Brain microvascular endothelial cell (primary cell): ENCODE results near the gene BCAR3.

Source experiments
- DNase-seq: peaks from one replicate; pipeline ENCODE4 v3.0.0-alpha.2; 2020
- H3K27ac ChIP-seq: fragments of 250-450 bp; sonication (Bioruptor Pico); 2 replicates; pipeline ENCODE4 v1.5.1; 2020; ENCODE audit warnings: mild to moderate bottlenecking, moderate library complexity
- H3K27me3 ChIP-seq: fragments of 250-450 bp; sonication (Bioruptor Pico); replicated peaks from 2 replicates; pipeline ENCODE4 v1.5.1; 2020; ENCODE audit warnings: mild to moderate bottlenecking
- H3K36me3 ChIP-seq: fragments of 250-450 bp; sonication (Bioruptor Pico); replicated peaks from 2 replicates; pipeline ENCODE4 v1.5.1; 2020; ENCODE audit warnings: mild to moderate bottlenecking
- H3K4me3 ChIP-seq: 2 replicates; pipeline ENCODE4 v1.5.1; 2011; ENCODE audit warnings: low read depth, mild to moderate bottlenecking, control low read depth, low read length, moderate library complexity
- CTCF ChIP-seq: IDR thresholded peaks from 2 replicates; pipeline ENCODE4 v1.5.1; 2011; ENCODE audit warnings: low read depth, mild to moderate bottlenecking, moderate library complexity, low read length, control low read depth, inconsistent platforms; ENCODE audit errors: missing control alignments
- in situ Hi-C: cut with HindIII; loops from 2 replicates; pipeline ENCODE4 v1.10.0; 2017; ENCODE audit warnings: low sequenced_read_pairs, low pct_ligation_motif_present

Gene BCAR3

DNA sequence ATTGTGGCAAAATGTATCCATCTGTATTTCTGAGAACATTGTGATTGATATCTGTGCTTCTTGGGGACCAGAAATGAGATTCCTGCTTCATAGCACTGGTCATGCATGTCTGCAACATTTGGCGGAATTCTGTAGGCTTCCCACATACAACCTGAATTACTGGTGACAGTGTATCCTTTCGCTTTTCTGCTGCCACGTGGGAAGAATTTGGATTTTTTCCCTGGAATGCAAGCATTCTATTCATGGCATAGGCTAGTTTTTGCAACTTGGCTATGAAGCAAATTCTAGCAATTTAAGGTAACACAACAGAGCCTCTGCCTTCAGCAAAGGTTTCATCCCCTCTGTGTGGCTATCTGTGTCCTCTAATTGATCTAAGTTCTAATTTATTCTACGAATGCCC, 85.9 kb downstream of the BCAR3 start:
- H3K27ac ChIP-seq = no peak overlapping the region
- no peaks in the 10 kb centered on the region for H3K27me3 ChIP-seq
- no peak for DNase-seq
- in situ Hi-C loops = no loop called here
- TF ChIP-seq CTCF = no peak
- peaks cover 6% of the 10 kb centered on the region for H3K36me3 ChIP-seq
- no peak overlapping the region for H3K4me3 ChIP-seq

DNA sequence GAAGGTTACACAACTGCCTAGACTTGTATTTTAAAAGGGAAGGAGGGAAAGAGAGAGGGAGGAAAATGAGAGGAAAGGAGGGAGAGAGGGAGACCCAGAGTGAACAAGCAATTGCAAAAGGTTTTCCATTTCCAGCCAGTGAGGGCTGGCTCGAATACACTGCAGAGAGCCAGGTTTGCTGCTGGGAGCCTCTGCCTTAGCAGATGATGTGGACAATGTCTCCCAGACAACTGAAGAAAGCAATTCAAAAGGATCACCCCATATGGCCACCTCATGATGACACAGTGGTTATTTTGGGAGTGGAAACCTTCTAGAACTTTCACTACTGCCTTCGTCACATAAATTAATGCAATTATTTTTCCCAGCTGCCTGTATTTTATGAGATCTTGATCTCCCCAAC, 86.4 kb downstream of the BCAR3 start:
- Histone ChIP-seq H3K27me3 (no peaks in the 10 kb centered on the region), H3K27ac (no peak overlapping the region), H3K36me3 (peaks cover 6% of the 10 kb centered on the region), H3K4me3 (no peak overlapping the region)
- in situ Hi-C loops = no loop called here
- DNase-seq = peak; percentile 20
- TF ChIP-seq CTCF = no peak

- Histone ChIP-seq H3K27me3 (no peaks in the 10 kb centered on the region), H3K4me3 (no peak overlapping the region), H3K27ac (no peak overlapping the region), H3K36me3 (peaks cover 6% of the 10 kb centered on the region)
- no peak for DNase-seq
- in situ Hi-C loops = no loop called here
- no peak for TF ChIP-seq CTCF
These were observed 87.1 kb downstream of the BCAR3 start for GRCh38 chr1:93594603-93594880.

DNA sequence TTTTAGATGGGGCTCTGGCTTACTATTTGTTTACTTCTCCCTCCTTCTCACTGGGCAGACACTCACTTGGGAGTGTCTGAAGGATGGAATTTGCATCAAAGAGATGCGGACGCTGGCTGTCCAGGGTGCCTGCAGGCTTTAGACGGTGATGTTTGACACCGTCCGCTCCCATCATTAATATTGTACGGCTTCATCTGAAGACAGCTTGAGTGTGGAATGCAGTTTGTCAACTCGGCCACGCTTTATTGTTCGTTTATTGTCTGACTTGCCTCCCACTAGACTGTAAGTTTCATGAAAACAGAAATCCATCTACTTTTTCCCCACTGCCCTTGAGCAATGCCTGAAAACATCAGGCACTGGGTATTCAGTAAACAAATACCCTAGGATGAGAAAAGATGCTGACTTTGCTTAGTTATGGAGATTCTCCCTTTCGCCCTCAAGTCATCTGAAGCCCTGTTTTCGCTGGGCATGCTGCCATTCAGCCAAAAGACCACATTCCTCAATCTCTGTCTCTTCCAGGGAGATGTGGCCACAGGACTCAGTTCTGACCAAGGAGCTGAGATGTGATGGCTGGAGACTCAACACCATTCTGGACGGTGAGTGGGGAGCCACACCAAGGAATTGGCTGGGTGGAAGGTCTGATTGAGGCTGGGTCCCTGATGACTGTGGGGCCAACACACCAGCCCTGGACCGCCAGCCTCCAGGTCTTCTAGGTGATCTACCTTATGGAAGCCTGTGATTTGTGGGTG, 87.6 kb downstream of the BCAR3 start:
- TF ChIP-seq CTCF = no peak
- Histone ChIP-seq H3K27ac (no peak overlapping the region), H3K4me3 (no peak overlapping the region), H3K27me3 (no peaks in the 10 kb centered on the region), H3K36me3 (peaks cover 7% of the 10 kb centered on the region)
- in situ Hi-C loops = no loop called here
- DNase-seq = no peak

DNA sequence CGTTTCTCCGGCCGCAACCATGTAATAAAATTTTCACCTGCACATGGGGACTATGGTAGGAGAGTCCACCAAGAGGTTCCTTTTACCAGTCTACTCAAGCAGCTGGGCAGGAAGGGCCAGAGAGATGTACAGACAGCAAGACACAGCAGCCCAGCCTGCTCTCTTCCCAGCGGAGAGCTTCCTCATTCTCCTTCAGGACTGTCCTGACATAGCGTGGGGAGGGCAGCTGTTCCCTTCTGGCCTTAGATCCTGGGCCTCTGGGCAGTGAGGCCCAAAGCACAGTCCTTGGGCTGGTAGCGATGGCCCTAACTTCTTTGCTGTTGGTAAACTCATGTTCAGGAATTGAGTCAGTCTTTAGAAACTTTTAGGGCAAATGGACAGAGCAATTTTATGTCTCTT, 89.1 kb downstream of the BCAR3 start:
- no peak overlapping the region for H3K4me3 ChIP-seq
- TF ChIP-seq CTCF = no peak
- no peaks in the 10 kb centered on the region for H3K27me3 ChIP-seq
- in situ Hi-C loops = no loop called here
- no peak overlapping the region for H3K27ac ChIP-seq
- H3K36me3 ChIP-seq = peaks cover 11% of the 10 kb centered on the region
- DNase-seq = no peak
